ENCODE results near the gene NEUROG2.
"Not testable (repeated sequence)": the region's sequence is repeated elsewhere in the genome, so short reads cannot be mapped to it uniquely, and the experiment has no call there.

The NEUROG2 gene

GRCh38 chr4:112492321-112492720 lies 23.7 kb downstream of the NEUROG2 start:
- DNase-seq: no peak

- DNase-seq: not testable (repeated sequence)
Measured at GRCh38 chr4:112490808-112491207, 25.2 kb downstream of the NEUROG2 start.

DNA sequence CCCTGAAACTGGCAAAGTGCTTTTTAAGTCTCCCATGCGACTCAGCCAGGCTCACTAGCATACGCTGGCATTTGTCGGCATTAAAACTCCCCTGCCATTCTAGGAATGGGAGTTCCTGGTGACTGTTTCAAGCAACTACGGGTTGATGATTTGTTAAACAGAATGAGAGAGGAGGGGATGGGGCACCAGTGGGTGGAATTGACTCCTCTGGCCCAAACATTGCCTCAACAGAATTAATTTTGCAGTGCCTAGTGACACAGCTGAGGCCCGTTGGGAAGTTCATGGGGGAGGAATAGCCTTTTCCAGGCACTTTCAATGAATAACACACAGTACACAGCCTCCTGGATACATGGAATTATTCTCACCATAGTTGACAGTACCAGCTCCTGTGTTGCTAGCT lies 30.1 kb downstream of the NEUROG2 start:
- no peak for DNase-seq

GRCh38 chr4:112473985-112474384 lies 42.0 kb downstream of the NEUROG2 start:
- no peak for DNase-seq

DNA sequence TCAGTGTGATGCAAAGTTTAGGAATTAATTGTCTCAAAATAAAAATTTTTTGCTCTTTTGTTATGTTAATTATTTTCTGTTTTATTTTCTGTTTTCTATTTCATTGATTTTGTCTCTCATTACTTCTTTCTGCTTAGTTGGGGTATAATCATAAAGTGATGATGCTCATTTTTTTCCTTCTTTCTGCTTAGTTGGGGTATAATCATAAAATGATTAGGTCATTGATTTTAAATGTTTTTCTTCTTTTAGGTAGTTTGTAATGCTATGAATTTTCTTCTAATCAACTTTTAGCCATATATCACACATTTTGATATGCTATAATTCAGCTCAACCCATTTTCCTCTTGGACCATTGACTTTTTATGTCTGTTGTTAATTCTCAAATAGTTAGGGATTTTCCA lies 43.7 kb downstream of the NEUROG2 start:
- no peak for DNase-seq

Measured in hypothalamus (tissue), 51 donors.